HG02840 (cell line): ENCODE results near the gene HS3ST3A1.

Experiments used
- ATAC-seq: cut with Tn5 transposase; IDR thresholded peaks from one replicate; pipeline ENCODE4 v1.9.1; 2021; ENCODE audit warnings: mild to moderate bottlenecking, moderate library complexity, moderate number of reproducible peaks; ENCODE audit not compliant: unreplicated experiment, low FRiP score

Gene HS3ST3A1

GRCh38 chr17:13457783-13458182, 143.9 kb downstream of the HS3ST3A1 start:
- ATAC-seq = no peak
